ENCODE results near the gene HOXA11. TPM values are rescaled to one million over a fixed set of nuclear protein-coding genes. Genes with fewer than 3 reads are reported as not detected.
A peak's percentile ranks its signal among the peaks of the same experiment; 100 is the strongest.

Gene HOXA11
- total RNA-seq, 2 experiments from 2014 or later = 0.13 to 0.18 TPM

GRCh38 chr7:27211084-27211446, 26.0 kb upstream of the HOXA11 start:
- intact Hi-C loops (cut with micrococcal nuclease) = no loop called here
- ATAC-seq (no peak), DNase-seq (no peak)
- Mint-ChIP-seq H3K36me3 (ENCODE audit: low read depth) (no peaks in the 10 kb centered on the region), H3K4me3 (no peak overlapping the region), H3K9me3 (no peaks in the 10 kb centered on the region), H3K27ac (no peak overlapping the region), H3K4me1 (ENCODE audit: low read depth) (peaks cover 8% of the 10 kb centered on the region), H3K27me3 (peaks cover 89% of the 10 kb centered on the region)
- ChIA-PET POLR2A (interaction anchor here (0.6 kb wide), 1 partner anchor 25 kb away, joined by 4 read pairs; no protein-coding TSS in a partner anchor), CTCF (interaction anchor here (0.6 to 3.3 kb wide), 16 partner anchors 9 to 809 kb away, joined by 3 to 25 read pairs (median 5); partner anchors contain the start of genes EVX1 and HOXA11)
- no peak for TF ChIP-seq CTCF (IDR thresholded peaks at IDR 0.05)

- peaks cover 90% of the 10 kb centered on the region for H3K27me3 Mint-ChIP-seq
- DNase-seq (peak; percentile 72), ATAC-seq (peak; percentile 80)
- ChIA-PET POLR2A (interaction anchor here (0.6 kb wide), 1 partner anchor 25 kb away, joined by 4 read pairs; no protein-coding TSS in a partner anchor), CTCF (interaction anchor here (0.6 to 3.3 kb wide), 20 partner anchors 9 to 810 kb away, joined by 3 to 25 read pairs (median 5); partner anchors contain the start of genes EVX1, HOXA11 and HOXA13)
- H3K4me1 Mint-ChIP-seq (ENCODE audit: low read depth) = peaks cover 12% of the 10 kb centered on the region
- TF ChIP-seq CTCF (IDR thresholded peaks at IDR 0.05) = peak; percentile 85
- intact Hi-C loops (cut with micrococcal nuclease) = no loop called here
- no peak overlapping the region for H3K27ac Mint-ChIP-seq
- peak overlapping the region; percentile 30 for H3K4me3 Mint-ChIP-seq
- H3K36me3 Mint-ChIP-seq (ENCODE audit: low read depth) = no peaks in the 10 kb centered on the region
- H3K9me3 Mint-ChIP-seq = no peaks in the 10 kb centered on the region
Measured at GRCh38 chr7:27210441-27211083, 25.5 kb upstream of the HOXA11 start.

DNA sequence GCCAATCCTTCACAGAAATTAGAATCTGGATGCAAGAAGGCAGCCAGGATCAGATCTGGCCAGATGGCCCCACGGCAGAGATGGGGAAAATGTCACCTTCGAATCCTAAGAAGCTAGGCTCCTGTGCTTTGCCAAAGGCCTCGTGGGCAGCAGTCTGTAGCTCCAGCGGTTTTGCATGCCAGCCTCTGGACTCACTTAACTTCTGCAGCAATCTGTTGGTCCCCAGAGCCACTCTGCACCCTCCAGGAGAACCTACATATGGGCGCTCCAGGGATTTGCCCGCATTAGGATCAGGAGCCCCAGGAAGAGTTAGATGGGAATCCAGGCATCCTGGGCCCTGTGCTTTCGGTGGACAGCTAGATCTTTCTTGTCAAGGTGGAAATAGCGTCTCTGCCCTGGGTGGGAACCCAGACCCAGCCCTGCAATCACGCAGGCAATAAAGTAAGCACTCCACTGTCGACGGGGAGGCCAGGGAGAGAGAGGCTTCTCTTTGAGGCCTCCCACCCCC, 25.0 kb upstream of the HOXA11 start:
- no peaks in the 10 kb centered on the region for H3K9me3 Mint-ChIP-seq
- peaks cover 90% of the 10 kb centered on the region for H3K27me3 Mint-ChIP-seq
- no peak overlapping the region for H3K4me3 Mint-ChIP-seq
- ATAC-seq (no peak), DNase-seq (no peak)
- ChIA-PET POLR2A (no interaction called here), CTCF (interaction anchor here (0.8 to 3.3 kb wide), 17 partner anchors 10 to 785 kb away, joined by 3 to 25 read pairs (median 5); partner anchors contain the start of genes HOXA11 and HOXA13)
- TF ChIP-seq CTCF (IDR thresholded peaks at IDR 0.05) = no peak
- H3K36me3 Mint-ChIP-seq (ENCODE audit: low read depth) = no peaks in the 10 kb centered on the region
- intact Hi-C loops (cut with micrococcal nuclease) = loop anchor here (10.0 kb wide), 1 partner anchor 715 kb away; no protein-coding TSS in a partner anchor
- H3K27ac Mint-ChIP-seq = no peak overlapping the region
- peaks cover 16% of the 10 kb centered on the region for H3K4me1 Mint-ChIP-seq (ENCODE audit: low read depth)

- DNase-seq (no peak), ATAC-seq (no peak)
- Mint-ChIP-seq H3K9me3 (no peaks in the 10 kb centered on the region), H3K4me3 (no peak overlapping the region), H3K27me3 (peaks cover 90% of the 10 kb centered on the region), H3K36me3 (ENCODE audit: low read depth) (no peaks in the 10 kb centered on the region), H3K4me1 (ENCODE audit: low read depth) (peaks cover 18% of the 10 kb centered on the region), H3K27ac (no peak overlapping the region)
- intact Hi-C loops (cut with micrococcal nuclease) = loop anchor here (10.0 kb wide), 1 partner anchor 716 kb away; no protein-coding TSS in a partner anchor
- CTCF ChIA-PET = interaction anchor here (0.9 to 3.3 kb wide), 10 partner anchors 9 to 368 kb away, joined by 3 to 25 read pairs (median 4); partner anchors contain the start of gene HOXA13
- POLR2A ChIA-PET = no interaction called here
- no peak for TF ChIP-seq CTCF (IDR thresholded peaks at IDR 0.05)
Measured at GRCh38 chr7:27208998-27209397, 24.0 kb upstream of the HOXA11 start.

Measured in activated CD8-positive, alpha-beta T cell treated with anti-CD3 and anti-CD28 coated beads for 36 hours (primary cell).